HG02970 (cell line): ENCODE results near the gene ZFYVE26.

ENCODE experiments used
- ATAC-seq: cut with Tn5 transposase; IDR thresholded peaks from one replicate; pipeline ENCODE4 v1.9.1; 2021; ENCODE audit warnings: mild to moderate bottlenecking, moderate library complexity, moderate number of reproducible peaks; ENCODE audit not compliant: unreplicated experiment, low FRiP score

ZFYVE26 gene

DNA sequence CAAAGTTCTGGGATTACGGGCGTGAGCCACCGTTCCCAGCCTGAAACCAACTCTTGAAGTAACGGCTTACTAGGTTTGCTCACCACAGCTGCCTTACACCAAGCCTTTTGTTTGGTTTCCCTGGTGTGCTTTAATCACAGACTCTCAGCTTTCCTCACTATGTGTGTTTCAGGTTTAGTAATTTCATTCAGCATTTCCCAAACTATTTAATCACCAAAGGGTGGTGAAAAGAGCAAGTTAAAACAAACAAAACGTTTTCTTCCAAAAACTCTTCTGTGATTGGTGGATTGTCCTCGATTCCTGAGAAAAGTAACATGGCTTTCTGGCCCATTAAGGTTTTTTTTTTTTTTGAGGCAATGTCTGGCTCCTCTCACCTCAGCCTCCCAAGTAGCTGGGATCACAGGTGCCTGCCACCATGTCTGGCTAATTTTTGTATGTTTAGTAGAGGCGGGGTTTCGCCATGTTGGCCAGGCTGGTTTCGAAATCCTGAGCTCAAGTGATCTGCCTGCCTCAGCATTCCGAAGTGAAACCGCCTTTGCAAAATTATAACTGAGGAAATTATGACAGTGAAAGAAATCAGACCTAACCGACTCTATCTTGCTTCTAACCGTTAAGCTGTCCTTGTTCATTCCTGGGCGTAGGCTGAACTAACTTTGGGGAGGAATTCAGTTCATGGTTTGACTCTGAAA lies 1.5 kb upstream of the ZFYVE26 start:
- ATAC-seq = no peak

DNA sequence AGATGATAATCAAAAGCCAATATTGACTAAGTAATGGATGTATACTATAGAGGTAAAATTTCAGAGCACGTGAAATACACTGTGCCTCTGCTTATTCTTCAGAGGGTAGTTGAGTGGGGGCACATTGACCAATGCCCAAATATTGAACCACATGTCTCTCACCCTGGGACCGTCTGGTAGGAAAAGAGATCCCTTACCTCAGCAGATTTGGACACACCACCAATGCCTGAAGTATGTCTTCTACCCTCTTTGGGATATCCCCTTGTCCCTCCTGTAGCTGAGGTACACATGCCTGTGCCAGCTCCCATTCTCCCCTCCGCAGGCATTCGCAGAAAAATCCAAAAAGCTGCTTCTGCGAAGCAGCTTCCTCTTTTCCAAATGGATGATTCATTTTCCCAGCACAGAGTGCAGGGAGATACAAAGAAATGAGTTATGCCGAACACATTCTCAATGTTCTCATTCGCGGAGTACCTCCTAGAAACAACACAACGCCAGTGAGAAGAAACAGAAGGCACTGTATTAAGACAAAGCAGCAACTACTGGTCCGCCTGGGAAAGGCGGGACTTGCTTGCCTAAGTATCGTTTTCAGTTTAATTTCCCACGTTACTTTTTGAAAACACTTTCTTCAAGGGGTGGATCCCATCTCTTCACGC lies 691 bp downstream of the ZFYVE26 start:
- ATAC-seq = no peak

DNA sequence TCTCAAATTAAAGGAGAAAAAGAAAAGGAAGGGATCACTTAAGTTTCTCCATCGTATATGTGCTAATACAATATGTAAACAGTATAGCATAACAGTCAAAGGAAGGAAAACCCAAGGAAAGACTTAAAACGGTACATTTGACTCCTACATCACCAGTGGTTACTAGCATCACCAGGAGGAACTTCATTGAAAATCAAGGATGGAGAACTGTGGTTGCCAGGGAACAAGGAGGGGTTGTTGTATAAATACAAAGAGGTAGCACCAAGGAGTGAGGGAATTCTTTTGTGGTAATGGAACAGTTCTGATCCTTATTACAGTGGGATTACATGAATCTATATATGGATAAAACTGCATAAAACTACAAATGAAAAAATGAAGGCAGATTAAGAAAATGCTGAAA lies 1.6 kb downstream of the ZFYVE26 start:
- no peak for ATAC-seq

DNA sequence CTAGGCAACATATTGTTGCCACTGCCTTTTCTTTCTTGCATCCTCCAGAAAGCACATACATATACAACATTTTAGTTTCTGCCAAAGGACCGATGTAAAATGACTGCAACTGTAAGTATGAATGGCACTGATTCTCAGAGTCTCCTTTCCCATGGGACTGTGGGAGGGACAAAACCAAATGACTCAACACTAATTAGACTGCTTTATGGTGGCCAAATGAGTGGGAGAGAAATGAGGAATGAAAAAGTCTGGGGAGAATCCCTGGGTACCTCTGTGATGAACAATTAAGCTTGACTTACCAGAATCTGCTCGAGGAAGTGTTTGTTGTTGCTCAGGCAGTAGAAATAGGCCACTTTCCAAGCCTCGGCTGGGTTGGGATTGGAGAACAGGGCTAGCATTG lies 10.1 kb downstream of the ZFYVE26 start:
- no peak for ATAC-seq

DNA sequence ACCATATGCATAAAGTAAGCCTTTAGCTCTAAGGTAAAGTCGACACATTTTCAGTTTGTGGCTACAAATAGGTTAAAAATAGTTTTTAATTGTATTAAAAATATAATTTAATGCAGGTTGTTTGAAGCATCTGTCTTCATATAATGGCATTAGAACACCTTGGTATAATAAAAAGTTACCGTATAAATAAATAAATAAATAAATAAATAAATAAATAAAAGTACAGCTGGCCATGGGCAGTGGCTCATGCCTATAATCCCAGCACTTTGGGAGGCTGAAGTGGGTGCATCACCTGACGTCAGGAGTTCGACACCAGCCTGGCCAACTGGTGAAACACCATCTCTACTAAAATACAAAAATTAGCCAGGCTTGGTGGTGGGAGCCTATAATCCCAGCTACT lies 15.6 kb downstream of the ZFYVE26 start:
- ATAC-seq = no peak

DNA sequence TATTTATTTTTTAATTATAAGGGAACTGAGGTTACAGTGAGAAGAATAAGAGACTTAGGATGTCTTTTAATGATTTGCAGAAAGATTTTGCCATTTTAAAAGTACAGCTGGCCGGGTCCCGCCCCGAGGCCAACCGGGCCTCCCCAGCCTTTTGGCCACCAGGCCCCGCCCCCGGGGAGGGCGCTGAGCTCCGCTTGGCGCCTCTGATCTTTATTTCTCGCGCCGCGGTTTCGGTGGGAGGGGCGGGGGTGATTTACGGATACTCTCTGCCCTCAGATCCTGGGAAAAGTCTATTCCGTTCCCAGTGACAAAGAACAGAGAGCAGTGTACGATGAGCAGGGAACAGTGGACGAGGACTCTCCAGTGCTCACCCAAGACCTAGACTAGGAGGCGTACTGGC lies 17.7 kb downstream of the ZFYVE26 start:
- ATAC-seq = no peak

DNA sequence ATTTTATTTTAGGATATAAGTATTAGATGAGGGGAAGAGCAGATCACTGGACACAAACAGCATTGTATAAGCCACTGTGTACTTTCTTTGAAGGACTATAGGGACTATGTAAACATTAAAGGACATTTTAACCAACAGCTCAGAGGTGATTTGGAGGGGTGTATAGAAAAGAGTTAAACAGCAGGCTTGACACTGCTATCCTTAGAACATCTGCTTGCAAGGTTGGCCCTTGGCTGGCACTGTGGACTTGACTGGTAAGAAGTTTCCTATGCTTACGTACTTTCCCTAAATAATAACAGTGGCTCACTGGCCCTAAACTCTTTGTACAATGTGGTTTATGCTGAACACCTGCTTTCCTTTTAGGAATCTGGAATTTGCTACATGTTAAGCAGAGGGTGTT lies 28.7 kb downstream of the ZFYVE26 start:
- ATAC-seq = no peak

DNA sequence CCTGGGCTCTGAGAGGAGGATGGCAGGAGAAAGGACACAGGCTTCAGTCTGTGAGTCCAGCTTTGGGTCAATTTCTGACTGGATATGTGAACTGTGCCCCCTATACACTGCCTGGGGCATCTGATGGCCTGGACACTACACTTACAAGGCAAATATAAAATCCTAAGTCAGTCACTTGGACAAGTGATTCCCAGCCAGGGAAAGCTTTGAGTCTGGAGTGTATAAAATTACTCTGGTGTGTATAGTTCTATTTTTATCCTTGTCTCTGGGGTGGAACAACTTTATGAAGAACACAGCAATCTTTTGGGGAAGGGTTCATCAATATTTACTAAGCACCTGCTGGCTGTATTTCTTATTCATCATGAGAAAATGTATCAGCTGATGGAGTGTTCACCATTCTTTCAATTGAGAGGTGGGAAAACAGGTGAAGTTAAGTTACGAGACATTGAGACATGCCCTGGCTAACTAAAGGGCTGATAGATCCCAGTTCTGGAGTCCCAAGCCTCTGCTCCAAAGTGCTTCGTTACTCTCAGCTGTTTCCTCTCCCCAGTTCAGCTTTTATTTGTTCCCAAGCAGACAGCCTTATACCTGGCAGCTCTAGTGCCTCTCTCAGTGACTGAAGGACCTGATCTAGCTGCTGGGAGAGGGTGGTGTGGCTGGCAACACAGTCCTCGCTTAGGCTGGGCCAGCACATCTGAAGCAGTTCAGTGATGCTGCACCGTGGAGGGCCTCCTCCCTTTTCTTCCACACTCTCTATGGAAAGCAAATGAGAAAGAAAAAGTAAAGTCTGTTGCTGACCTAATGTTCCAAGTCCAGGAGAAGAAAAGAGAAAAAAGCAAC lies 30.9 kb downstream of the ZFYVE26 start:
- ATAC-seq = no peak

DNA sequence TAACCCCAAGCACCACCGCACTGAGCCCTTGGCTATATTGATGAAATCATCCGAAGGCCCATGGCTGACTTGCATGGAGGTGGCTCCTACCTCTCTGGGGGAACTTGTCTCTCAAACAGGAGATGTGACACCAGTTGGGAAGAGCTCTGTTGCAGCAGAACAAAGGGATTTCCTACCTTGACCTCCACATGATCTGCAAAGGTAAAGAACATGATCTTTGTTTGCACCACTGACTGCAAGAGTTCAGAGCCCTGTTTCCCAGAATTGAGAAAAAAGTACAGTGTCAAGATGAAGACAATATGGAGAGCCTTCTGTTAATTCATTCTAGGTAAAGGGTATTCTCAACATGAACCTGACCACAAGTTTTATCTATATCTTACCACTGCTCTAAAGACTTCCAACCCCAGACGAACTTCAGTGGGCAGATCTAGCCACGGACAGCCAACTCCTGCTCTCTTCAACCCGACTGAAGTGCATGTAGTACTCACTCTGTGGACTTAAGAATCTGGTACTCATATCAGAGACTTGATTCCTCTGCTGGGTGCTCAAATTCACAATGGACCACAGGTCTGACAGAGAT lies 32.1 kb downstream of the ZFYVE26 start:
- no peak for ATAC-seq

DNA sequence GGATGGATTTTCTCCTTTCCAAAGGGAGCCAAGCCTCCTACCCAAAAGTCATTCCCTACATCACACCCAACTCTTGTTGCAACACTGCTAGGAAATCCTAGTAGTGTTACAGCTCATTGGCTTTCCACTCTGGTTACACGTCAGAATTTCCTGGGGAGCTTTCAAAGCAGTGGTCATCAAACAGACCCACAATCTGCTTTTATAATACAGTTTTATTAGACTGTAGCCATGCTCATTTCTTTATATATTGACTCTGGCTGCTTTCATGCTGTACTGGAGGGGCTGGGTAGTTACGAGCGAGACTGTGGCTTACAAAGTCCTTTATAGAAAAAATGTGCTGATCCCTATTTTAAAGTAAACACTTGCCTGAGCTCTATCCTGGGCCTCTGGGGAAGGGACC lies 34.3 kb downstream of the ZFYVE26 start:
- no peak for ATAC-seq

DNA sequence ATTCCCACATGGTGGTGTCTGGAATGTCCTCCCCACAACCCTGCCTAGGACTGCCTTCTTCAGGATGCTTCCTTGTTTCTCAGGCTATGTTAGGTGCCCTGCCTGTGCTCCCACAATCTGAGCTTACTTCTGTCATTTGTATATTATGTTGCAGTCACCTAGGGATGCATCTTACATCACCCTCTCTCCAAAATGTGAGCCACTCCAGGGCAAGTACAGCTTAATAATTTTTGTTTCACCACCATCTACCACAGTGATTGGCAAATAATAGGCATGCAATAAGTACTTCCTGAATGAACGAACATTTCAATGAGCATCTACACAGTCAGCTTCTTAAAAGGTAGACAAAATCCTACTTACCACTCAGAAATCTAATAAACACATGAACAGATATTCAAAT lies 37.6 kb downstream of the ZFYVE26 start:
- ATAC-seq = no peak

DNA sequence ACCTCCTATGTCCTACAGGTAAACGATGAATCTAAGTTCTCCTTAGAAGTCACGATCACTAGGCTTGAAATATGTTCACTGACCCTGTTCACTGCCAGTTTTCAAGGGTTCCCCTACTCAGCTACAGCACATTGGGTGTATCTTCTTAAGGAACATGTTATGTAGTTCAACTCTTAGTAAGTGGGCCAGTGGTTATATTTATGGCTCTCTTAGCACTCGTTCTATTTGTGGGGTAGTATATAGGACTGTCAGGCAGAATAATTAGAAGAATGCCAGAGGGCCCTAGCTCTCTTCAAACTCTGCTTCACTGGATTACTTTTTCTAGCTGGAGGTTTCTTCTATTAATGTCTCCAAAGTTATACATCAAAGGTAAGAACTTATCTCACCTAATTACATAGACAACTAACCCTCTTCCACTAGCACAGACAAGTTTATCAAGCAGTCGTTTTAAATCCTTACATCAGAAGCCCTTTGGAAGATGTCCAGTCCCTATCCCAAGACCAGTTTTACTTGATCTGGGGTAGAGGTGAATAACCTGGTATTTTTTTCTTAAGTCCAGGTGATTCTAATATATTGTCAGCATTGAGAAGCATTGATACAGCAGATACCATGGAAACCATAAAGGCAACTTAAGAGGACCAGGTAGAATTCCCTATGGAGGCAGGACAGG lies 39.6 kb downstream of the ZFYVE26 start:
- no peak for ATAC-seq

DNA sequence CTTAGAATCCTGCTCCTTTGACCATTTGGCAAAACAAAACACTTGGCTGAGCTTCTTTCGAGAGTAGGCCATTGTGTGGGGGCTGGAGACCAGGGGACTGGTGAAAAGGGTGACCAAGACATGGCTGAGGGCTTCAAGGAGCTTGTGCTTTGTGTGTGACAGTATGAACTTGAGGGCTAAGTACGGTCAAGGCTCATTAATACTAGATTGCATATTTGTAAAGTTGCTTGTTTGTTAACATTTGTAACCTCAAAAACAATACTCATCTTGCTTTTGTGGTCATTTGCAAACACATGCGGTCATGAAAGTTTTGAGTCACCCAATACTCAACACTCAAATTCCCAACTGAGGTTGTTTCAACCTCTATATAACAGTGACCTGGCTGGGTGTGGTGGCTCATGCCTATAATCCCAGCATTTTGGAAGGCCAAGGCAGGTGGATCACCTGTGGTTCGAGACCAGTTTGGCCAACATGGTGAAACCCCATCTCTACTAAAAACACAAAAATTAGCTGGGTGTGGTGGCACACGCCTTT lies 42.5 kb downstream of the ZFYVE26 start:
- ATAC-seq = no peak

DNA sequence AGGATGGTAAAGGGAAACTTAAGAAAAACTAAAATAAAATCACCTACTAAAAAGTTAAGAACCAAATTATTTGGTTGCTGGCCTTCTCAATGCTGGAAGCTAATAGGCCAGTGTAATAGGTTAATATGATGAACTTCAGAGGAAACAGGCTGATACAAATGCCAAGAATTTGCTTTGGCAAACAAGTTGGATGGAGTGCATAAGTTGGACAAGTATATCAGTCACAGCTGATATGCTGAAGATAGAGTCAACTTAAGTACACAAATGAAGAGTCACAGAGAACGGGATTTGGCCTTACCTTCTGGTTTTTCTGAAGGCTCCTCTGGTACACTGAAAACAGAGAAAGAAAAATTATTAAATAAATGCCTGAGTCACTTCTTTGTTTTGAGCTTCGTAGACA lies 48.2 kb downstream of the ZFYVE26 start:
- no peak for ATAC-seq

DNA sequence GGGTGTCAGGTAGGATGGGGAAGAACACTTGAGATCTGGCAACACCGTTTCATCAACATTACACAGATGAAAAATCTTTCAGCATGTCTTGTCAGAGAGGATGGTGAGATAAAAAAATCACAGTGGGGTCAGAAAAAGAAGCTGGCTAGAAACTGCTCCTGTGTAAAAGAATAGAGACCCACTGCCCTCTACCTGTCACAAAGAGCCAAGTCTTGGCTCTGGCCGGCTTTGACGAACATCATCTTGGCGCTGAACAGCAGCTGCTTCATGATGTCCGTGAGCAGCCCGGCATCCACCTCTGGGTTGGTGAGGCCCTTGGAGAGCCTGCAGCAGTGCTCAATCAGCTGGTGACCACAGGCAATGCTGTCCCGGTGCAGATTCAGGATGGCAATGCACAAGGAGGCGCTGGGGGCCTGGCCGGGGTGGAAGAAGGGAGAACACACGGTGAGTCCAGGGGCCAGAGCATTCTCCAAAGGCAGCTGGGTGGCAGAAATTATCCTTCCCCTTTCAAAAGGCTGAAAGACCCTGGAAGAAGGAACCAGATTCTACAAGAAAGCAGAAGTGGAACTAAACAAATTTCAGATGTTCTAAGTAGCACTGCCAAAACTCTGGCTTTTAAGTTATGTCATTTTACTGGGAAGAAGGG lies 50.2 kb downstream of the ZFYVE26 start:
- no peak for ATAC-seq

DNA sequence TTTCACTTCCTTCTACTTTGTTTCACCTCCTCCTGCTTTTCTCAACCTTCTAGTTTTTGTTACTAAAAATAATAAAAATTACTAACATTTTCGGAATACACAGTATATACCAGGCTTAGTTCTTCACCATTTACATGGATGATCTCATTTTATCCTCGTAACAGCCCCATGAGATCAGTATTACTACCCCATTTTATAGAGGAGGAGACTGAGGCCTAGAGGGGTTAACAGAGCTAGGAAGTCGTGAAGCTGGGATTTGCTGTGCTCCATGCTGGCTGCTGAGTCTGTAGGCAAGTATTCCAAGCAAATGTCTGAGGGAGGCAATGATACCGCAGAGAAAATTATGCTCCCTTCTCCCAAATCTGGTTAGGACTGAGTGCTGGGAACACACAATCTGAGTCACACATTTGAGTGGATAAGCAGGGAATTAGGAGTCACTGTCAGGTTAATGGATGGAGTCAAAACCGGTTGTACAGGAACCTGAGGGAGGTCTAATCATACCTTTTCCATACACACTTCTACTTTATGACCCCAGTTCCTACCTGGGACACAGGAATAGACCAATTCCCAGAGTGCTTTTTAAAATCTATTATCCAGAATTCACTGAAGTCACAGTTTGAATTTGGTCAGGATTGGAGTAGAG lies 51.1 kb downstream of the ZFYVE26 start:
- ATAC-seq = no peak

DNA sequence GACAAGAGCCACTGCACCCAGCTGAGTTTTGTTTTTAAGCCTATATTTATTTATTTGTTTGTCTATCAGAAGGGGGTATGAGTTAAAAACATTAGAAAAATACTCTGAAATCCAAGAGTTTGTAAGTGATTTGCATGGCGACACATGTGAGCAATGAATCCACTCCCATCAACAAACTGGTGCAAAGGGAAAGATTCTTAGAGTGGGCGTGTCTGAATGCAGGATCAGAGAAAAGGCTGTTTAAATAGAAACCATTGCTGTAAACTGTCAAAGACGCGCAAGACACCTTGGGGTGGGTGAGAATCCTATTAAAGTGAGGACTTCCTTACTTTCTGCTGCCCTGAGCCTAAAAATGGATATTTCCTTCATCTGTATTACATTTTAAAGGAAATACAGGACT lies 51.9 kb downstream of the ZFYVE26 start:
- ATAC-seq = no peak

DNA sequence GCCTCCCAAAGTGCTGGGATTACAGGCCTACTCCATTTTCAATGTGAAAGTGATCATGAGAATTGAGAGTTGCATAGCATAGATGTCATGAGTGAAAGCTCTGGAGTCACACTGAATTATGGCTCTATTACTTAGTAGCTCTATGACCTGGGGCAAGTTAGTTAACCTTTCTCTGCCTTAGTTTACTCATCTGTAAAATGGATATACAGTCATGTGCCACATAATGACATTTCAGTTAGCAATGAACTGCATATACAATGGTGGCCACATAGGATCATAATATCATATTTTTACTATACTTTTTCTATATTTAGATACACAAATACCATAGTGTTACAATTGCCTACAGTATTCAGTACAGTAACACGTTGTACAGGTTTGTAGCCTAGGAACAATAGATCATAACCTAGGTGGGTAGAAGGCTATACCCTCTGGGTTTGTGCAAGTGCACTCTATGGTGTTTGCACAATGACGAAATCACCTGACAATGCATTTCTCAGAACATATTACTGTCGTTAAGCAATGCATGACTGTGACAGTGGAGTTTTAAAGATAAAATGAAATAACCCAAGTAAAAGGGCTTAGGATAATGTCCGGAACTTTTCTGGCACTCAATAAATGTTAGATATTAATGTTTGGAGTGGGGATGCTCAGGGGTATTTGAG lies 53.1 kb downstream of the ZFYVE26 start:
- ATAC-seq = no peak

DNA sequence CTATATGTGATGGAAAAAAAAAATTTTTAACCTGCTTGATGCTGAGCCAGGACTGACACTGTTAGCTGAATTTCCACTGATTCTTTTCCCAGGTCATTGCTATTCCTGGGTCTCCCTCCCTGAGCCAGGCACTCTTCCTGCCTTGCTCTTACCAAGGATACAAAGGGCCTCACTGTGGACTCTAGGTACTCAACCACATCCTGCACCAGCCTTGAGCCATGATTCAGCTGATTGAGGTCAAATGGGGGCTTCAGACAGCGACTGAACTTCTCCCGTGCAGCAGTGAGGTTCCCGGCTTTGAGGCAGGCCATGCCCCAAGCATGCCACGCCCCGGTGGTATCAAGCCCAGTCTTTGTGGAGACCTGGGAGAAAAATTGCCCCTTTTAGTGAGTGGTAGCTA lies 54.3 kb downstream of the ZFYVE26 start:
- no peak for ATAC-seq
